GM21786 (cell line): ENCODE results near the gene RUFY4.
A peak's percentile ranks its signal among the peaks of the same experiment; 100 is the strongest.
"Not testable (repeated sequence)": the region's sequence is repeated elsewhere in the genome, so short reads cannot be mapped to it uniquely, and the experiment has no call there.

Source experiments
- ATAC-seq: cut with Tn5 transposase; IDR thresholded peaks from one replicate; pipeline ENCODE4 v1.9.1; 2021; ENCODE audit not compliant: unreplicated experiment

The RUFY4 gene

GRCh38 chr2:218030409-218031195 lies 38.5 kb upstream of the RUFY4 start:
- no peak for ATAC-seq

GRCh38 chr2:218031261-218031660 lies 37.8 kb upstream of the RUFY4 start:
- ATAC-seq: no peak

- ATAC-seq: no peak
These were observed 37.2 kb upstream of the RUFY4 start for GRCh38 chr2:218031771-218032257.

GRCh38 chr2:218032336-218033171 lies 36.5 kb upstream of the RUFY4 start:
- no peak for ATAC-seq

- no peak for ATAC-seq
These were observed 35.9 kb upstream of the RUFY4 start for GRCh38 chr2:218033208-218033589.

- peak; percentile 7 for ATAC-seq
These were observed 35.2 kb upstream of the RUFY4 start for GRCh38 chr2:218033590-218034496.

- ATAC-seq: peak; percentile 70
These were observed 34.4 kb upstream of the RUFY4 start for GRCh38 chr2:218034497-218035213.

GRCh38 chr2:218035463-218036100 lies 33.5 kb upstream of the RUFY4 start:
- ATAC-seq: no peak

- ATAC-seq: no peak
These were observed 32.7 kb upstream of the RUFY4 start for GRCh38 chr2:218036371-218036770.

GRCh38 chr2:218039171-218039570 lies 29.9 kb upstream of the RUFY4 start:
- no peak for ATAC-seq

GRCh38 chr2:218040883-218041282 lies 28.2 kb upstream of the RUFY4 start:
- ATAC-seq: no peak

GRCh38 chr2:218041302-218042168 lies 27.5 kb upstream of the RUFY4 start:
- ATAC-seq: no peak

GRCh38 chr2:218043100-218043499 lies 26.0 kb upstream of the RUFY4 start:
- no peak for ATAC-seq

GRCh38 chr2:218043701-218044109 lies 25.3 kb upstream of the RUFY4 start:
- ATAC-seq: no peak

GRCh38 chr2:218044599-218044998 lies 24.5 kb upstream of the RUFY4 start:
- ATAC-seq: not testable (repeated sequence)

GRCh38 chr2:218046238-218046637 lies 22.8 kb upstream of the RUFY4 start:
- ATAC-seq: peak; percentile 90

- ATAC-seq: no peak
These were observed 21.4 kb upstream of the RUFY4 start for GRCh38 chr2:218047536-218048225.

GRCh38 chr2:218051903-218052302 lies 17.1 kb upstream of the RUFY4 start:
- ATAC-seq: no peak
